Sciatic nerve (tissue), 2 donors: Measurements from ENCODE around the gene DCAF5. TPM values are rescaled to one million over a fixed set of nuclear protein-coding genes. Genes with fewer than 3 reads are reported as not detected.

Experiments used
- ATAC-seq: fragments of 200-7000 bp; cut with Tn5 transposase; one replicate; pipeline ENCODE4 v1.9.1; 2020; ENCODE audit warnings: mild to moderate bottlenecking, moderate library complexity
- DNase-seq: peaks from one replicate; pipeline ENCODE4 v3.0.0-alpha.2; 2020; ENCODE audit warnings: low spot score
- intact Hi-C: fragments of 100-400 bp; cut with DNase I; formaldehyde crosslinking; loops from one replicate; pipeline ENCODE4 v1.14.2; 2022
- total RNA-seq: library from RNA; stranded (reverse); fragmentation: NEBNext Ultra II Directional; extraction: Animal tissue kit (Norgen Biotek cat#: 25700); gene quantifications from one replicate; pipeline ENCODE4 v1.2.1, GENCODE V29; 2021
- donor health status: DM: no; HTN: no; CAD: no.
- donor health status: DM: no; HTN: no; CAD: no.

The DCAF5 gene
- total RNA-seq, 1 donor from 2014 or later: 42.8 TPM

GRCh38 chr14:69149461-69150244 lies 3.3 kb downstream of the DCAF5 start:
- intact Hi-C loops: no loop called here
- DNase-seq (no peak), ATAC-seq (no peak)

- intact Hi-C loops: no loop called here
These were observed 10.8 kb downstream of the DCAF5 start for GRCh38 chr14:69142101-69142500.

GRCh38 chr14:69141550-69141949 lies 11.4 kb downstream of the DCAF5 start:
- no peak for DNase-seq
- ATAC-seq: no peak
- intact Hi-C loops: no loop called here

More at GRCh38 chr14:69142101-69142500, 10.8 kb downstream of the DCAF5 start:
- ATAC-seq: no peak
- no peak for DNase-seq

- intact Hi-C loops: no loop called here
- DNase-seq (no peak), ATAC-seq (no peak)
These were observed 13.2 kb downstream of the DCAF5 start for GRCh38 chr14:69139743-69140142.

- peak; percentile 68 for ATAC-seq
- DNase-seq: no peak
- intact Hi-C loops: no loop called here
These were observed 14.9 kb downstream of the DCAF5 start for GRCh38 chr14:69137843-69138535.

- ATAC-seq (no peak), DNase-seq (no peak)
- intact Hi-C loops: no loop called here
These were observed 15.5 kb downstream of the DCAF5 start for GRCh38 chr14:69137416-69137815.

- no peak for ATAC-seq
- intact Hi-C loops: no loop called here
- DNase-seq: no peak
These were observed 17.8 kb downstream of the DCAF5 start for GRCh38 chr14:69135133-69135532.

GRCh38 chr14:69133206-69134125 lies 19.5 kb downstream of the DCAF5 start:
- intact Hi-C loops: no loop called here
- DNase-seq: no peak
- ATAC-seq: no peak

GRCh38 chr14:69132513-69133181 lies 20.3 kb downstream of the DCAF5 start:
- ATAC-seq (no peak), DNase-seq (no peak)
- intact Hi-C loops: no loop called here

GRCh38 chr14:69131176-69131575 lies 21.7 kb downstream of the DCAF5 start:
- ATAC-seq (no peak), DNase-seq (no peak)
- intact Hi-C loops: no loop called here

- intact Hi-C loops: no loop called here
- peak; percentile 78 for DNase-seq
- peak; percentile 87 for ATAC-seq
These were observed 23.5 kb downstream of the DCAF5 start for GRCh38 chr14:69129264-69129880.

GRCh38 chr14:69118305-69118704 lies 34.6 kb downstream of the DCAF5 start:
- ATAC-seq (no peak), DNase-seq (no peak)
- intact Hi-C loops: no loop called here

GRCh38 chr14:69117020-69117767 lies 35.7 kb downstream of the DCAF5 start:
- no peak for DNase-seq
- intact Hi-C loops: no loop called here

GRCh38 chr14:69115407-69116185 lies 37.3 kb downstream of the DCAF5 start:
- no peak for DNase-seq
- no peak for ATAC-seq
- intact Hi-C loops: no loop called here

More at GRCh38 chr14:69117020-69117767, 35.7 kb downstream of the DCAF5 start:
- no peak for ATAC-seq

GRCh38 chr14:69114763-69115162 lies 38.2 kb downstream of the DCAF5 start:
- ATAC-seq (no peak), DNase-seq (no peak)
- intact Hi-C loops: no loop called here

GRCh38 chr14:69108358-69108757 lies 44.6 kb downstream of the DCAF5 start:
- intact Hi-C loops: loop anchor here (10.0 kb wide), 1 partner anchor 194 kb away; no protein-coding TSS in a partner anchor
- ATAC-seq: no peak
- no peak for DNase-seq

GRCh38 chr14:69107407-69108003 lies 45.4 kb downstream of the DCAF5 start:
- DNase-seq (no peak), ATAC-seq (peak; percentile 63)
- intact Hi-C loops: loop anchor here (10.0 kb wide), 1 partner anchor 193 kb away; no protein-coding TSS in a partner anchor
